Ecto neural progenitor cell (in vitro differentiated cells): ENCODE data around the gene TBC1D3D.
"Not testable (repeated sequence)": the region's sequence is repeated elsewhere in the genome, so short reads cannot be mapped to it uniquely, and the experiment has no call there.

ENCODE experiments used
- DNase-seq: peaks from one replicate; pipeline ENCODE4 v3.0.0-alpha.2; 2018; ENCODE audit warnings: low spot score

The TBC1D3D gene

DNA sequence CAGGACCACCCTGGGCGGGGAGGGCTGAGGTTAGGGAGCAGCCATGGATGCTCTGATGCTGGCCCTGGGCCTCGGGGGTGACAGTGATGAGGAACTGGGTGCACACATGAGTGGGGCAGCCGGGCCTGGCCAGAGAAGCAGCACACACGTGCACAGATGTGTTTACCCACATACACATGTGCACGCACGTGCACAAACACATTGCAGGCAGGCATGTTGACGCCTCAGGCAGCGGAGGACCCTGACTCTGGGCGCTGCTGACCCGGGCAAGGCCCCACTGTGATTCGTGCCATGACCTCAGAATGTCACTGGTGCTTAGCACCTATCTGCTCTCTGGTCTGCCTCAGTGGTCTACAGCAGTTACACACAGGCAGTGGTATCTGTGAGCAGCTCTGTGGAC, at the start of gene TBC1D3D:
Gene TBC1D3D (plus strand): TSS at position 301 of the 400 bp plus-strand sequence. CDS start 1,585 bp downstream, outside the sequence.
- DNase-seq, result not testable (repeated sequence)

DNA sequence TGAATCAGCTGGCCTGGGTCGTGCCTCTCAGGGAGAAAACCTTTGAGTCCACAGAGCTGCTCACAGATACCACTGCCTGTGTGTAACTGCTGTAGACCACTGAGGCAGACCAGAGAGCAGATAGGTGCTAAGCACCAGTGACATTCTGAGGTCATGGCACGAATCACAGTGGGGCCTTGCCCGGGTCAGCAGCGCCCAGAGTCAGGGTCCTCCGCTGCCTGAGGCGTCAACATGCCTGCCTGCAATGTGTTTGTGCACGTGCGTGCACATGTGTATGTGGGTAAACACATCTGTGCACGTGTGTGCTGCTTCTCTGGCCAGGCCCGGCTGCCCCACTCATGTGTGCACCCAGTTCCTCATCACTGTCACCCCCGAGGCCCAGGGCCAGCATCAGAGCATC, 14.8 kb upstream of the TBC1D3D start, which contains the start of gene TBC1D3L:
Gene TBC1D3L (minus strand): TSS at position 101 of the 400 bp plus-strand sequence. CDS start 1,540 bp downstream, outside the sequence.
- DNase-seq, result not testable (repeated sequence)
